SK-N-SH treated with all-trans-retinoic acid at 6 μM for 48 hours (cell line): ENCODE data around the gene TMEM89.

Experiments
- ATAC-seq: fragments of 200-7000 bp; cut with Tn5 transposase; 3 replicates; pipeline ENCODE4 v1.9.1; 2020; ENCODE audit warnings: mild to moderate bottlenecking, moderate library complexity
- ARNTL ChIP-seq: fragments of 450-650 bp; formaldehyde crosslinking; IDR thresholded peaks from 2 replicates; pipeline ENCODE4 v1.5.0; 2020; ENCODE audit warnings: low read depth, mild to moderate bottlenecking, moderate library complexity, borderline replicate concordance
- BACH2 ChIP-seq: fragments of 250-450 bp; sonication (Bioruptor Pico); IDR thresholded peaks from 2 replicates; pipeline ENCODE4 v1.9.0; 2021; ENCODE audit warnings: mild to moderate bottlenecking, borderline replicate concordance
- CREB5 ChIP-seq: fragments of 250-450 bp; sonication (Bioruptor Pico); IDR thresholded peaks from 2 replicates; pipeline ENCODE4 v1.5.1; 2020; ENCODE audit warnings: low read depth, mild to moderate bottlenecking, moderate library complexity
- CSDC2 ChIP-seq: fragments of 250-450 bp; sonication (Bioruptor Pico); IDR thresholded peaks from 2 replicates; pipeline ENCODE4 v1.5.0; 2020; ENCODE audit warnings: mild to moderate bottlenecking, moderate library complexity
- ESRRG ChIP-seq: fragments of 250-450 bp; sonication (Bioruptor Pico); IDR thresholded peaks from 2 replicates; pipeline ENCODE4 v1.6.1; 2021; ENCODE audit warnings: mild to moderate bottlenecking
- GLIS3 ChIP-seq: fragments of 250-450 bp; sonication (Bioruptor Pico); IDR thresholded peaks from 2 replicates; pipeline ENCODE4 v1.5.0; 2020; ENCODE audit warnings: mild to moderate bottlenecking, moderate library complexity
- ISL1 ChIP-seq: fragments of 250-450 bp; sonication (Bioruptor Pico); IDR thresholded peaks from 2 replicates; pipeline ENCODE4 v2.1.2; 2022; ENCODE audit warnings: mild to moderate bottlenecking, moderate library complexity
- OSR1 ChIP-seq: fragments of 250-450 bp; sonication (Bioruptor Pico); IDR thresholded peaks from 2 replicates; pipeline ENCODE4 v1.8.0; 2022; ENCODE audit warnings: moderate library complexity, mild to moderate bottlenecking, inconsistent platforms
- PATZ1 ChIP-seq: fragments of 250-450 bp; sonication (Bioruptor Pico); IDR thresholded peaks from 2 replicates; pipeline ENCODE4 v1.8.0; 2020; ENCODE audit warnings: mild to moderate bottlenecking, moderate library complexity, borderline replicate concordance
- POU6F1 ChIP-seq: fragments of 250-450 bp; sonication (Bioruptor Pico); IDR thresholded peaks from 2 replicates; pipeline ENCODE4 v1.8.0; 2021; ENCODE audit warnings: low read depth, mild to moderate bottlenecking, moderate library complexity, borderline replicate concordance
- PPARA ChIP-seq: fragments of 250-450 bp; sonication (Bioruptor Pico); IDR thresholded peaks from 2 replicates; pipeline ENCODE4 v1.5.0; 2020; ENCODE audit warnings: mild to moderate bottlenecking, borderline replicate concordance
- RARB ChIP-seq: fragments of 250-450 bp; sonication (Bioruptor Pico); IDR thresholded peaks from 2 replicates; pipeline ENCODE4 v1.8.0; 2021; ENCODE audit warnings: mild to moderate bottlenecking, moderate library complexity
- SNAI2 ChIP-seq: fragments of 250-450 bp; sonication (Bioruptor Pico); IDR thresholded peaks from 2 replicates; pipeline ENCODE4 v1.5.0; 2020; ENCODE audit warnings: mild to moderate bottlenecking, moderate library complexity
- TSHZ2 ChIP-seq: fragments of 250-450 bp; sonication (Bioruptor Pico); IDR thresholded peaks from 2 replicates; pipeline ENCODE4 v1.5.0; 2020; ENCODE audit warnings: mild to moderate bottlenecking, moderate library complexity
- ZC3H10 ChIP-seq: fragments of 250-450 bp; sonication (Bioruptor Pico); IDR thresholded peaks from 2 replicates; pipeline ENCODE4 v1.5.1; 2021; ENCODE audit warnings: mild to moderate bottlenecking, moderate library complexity
- ZFP3 ChIP-seq: fragments of 250-450 bp; sonication (Bioruptor Pico); IDR thresholded peaks from 2 replicates; pipeline ENCODE4 v1.5.0; 2020; ENCODE audit warnings: mild to moderate bottlenecking, moderate library complexity
- ZFP30 ChIP-seq: fragments of 450-650 bp; formaldehyde crosslinking; IDR thresholded peaks from 2 replicates; pipeline ENCODE4 v1.5.0; 2022; ENCODE audit warnings: mild to moderate bottlenecking, moderate library complexity
- ZNF565 ChIP-seq: fragments of 450-650 bp; formaldehyde crosslinking; conservative IDR thresholded peaks from 2 replicates; pipeline ENCODE4 v1.5.0; 2020; ENCODE audit warnings: low read depth, mild to moderate bottlenecking, moderate library complexity
- ZNF8 ChIP-seq: fragments of 450-650 bp; formaldehyde crosslinking; IDR thresholded peaks from 2 replicates; pipeline ENCODE4 v1.5.0; 2020; ENCODE audit warnings: mild to moderate bottlenecking, moderate library complexity

TMEM89 gene

GRCh38 chr3:48592519-48593087 is 29.0 kb downstream of the TMEM89 start (continued):
- no peak for TF ChIP-seq ZFP30 (CRISPR knock-in tag)

GRCh38 chr3:48591886-48592518 is 29.6 kb downstream of the TMEM89 start:
- TF ChIP-seq ZNF8 (no peak), ZFP3 (CRISPR knock-in tag) (no peak), BACH2 (CRISPR knock-in tag) (no peak), PPARA (no peak), ISL1 (no peak), POU6F1 (no peak), TSHZ2 (CRISPR knock-in tag) (no peak), CSDC2 (CRISPR knock-in tag) (no peak)
- no peak for ATAC-seq

- TF ChIP-seq SNAI2 (CRISPR knock-in tag) = no peak
- ATAC-seq = no peak
These were observed 30.1 kb downstream of the TMEM89 start for GRCh38 chr3:48591436-48591835.

GRCh38 chr3:48588230-48588629 is 33.3 kb downstream of the TMEM89 start:
- no peak for ATAC-seq
- no peak for TF ChIP-seq PPARA
- TF ChIP-seq OSR1 (CRISPR knock-in tag) = no peak
- no peak for TF ChIP-seq ZFP3 (CRISPR knock-in tag)
- no peak for TF ChIP-seq SNAI2 (CRISPR knock-in tag)
- no peak for TF ChIP-seq ISL1
- TF ChIP-seq, all 23 proteins: peak for 0

GRCh38 chr3:48587686-48588085 is 33.9 kb downstream of the TMEM89 start:
- ATAC-seq = no peak
- TF ChIP-seq ZFP3 (CRISPR knock-in tag) (no peak), POU6F1 (no peak), PATZ1 (CRISPR knock-in tag) (no peak), RARB (CRISPR knock-in tag) (no peak), GLIS3 (CRISPR knock-in tag) (no peak), PPARA (no peak), ZC3H10 (CRISPR knock-in tag) (no peak), ARNTL (CRISPR knock-in tag) (no peak), CREB5 (CRISPR knock-in tag) (no peak), ZNF565 (CRISPR knock-in tag) (no peak), ZNF8 (no peak), TSHZ2 (CRISPR knock-in tag) (no peak), ESRRG (CRISPR knock-in tag) (no peak), ISL1 (no peak)
